HL-60 (cell line): ENCODE results near the gene RAD9B.

Source experiments
- REST ChIP-seq: IDR thresholded peaks from 2 replicates; pipeline ENCODE4 v1.6.1; 2012; ENCODE audit warnings: low read depth; ENCODE audit not compliant: insufficient replicate concordance
- SPI1 ChIP-seq: IDR thresholded peaks from 2 replicates; pipeline ENCODE4 v1.6.1; 2012; ENCODE audit warnings: low read depth, mild to moderate bottlenecking, borderline replicate concordance

- no peak for TF ChIP-seq REST
- no peak for TF ChIP-seq SPI1
These were observed 46.5 kb downstream of the RAD9B start for GRCh38 chr12:110548678-110549077.
